ENCODE measurements around the gene STAT3.

DNA sequence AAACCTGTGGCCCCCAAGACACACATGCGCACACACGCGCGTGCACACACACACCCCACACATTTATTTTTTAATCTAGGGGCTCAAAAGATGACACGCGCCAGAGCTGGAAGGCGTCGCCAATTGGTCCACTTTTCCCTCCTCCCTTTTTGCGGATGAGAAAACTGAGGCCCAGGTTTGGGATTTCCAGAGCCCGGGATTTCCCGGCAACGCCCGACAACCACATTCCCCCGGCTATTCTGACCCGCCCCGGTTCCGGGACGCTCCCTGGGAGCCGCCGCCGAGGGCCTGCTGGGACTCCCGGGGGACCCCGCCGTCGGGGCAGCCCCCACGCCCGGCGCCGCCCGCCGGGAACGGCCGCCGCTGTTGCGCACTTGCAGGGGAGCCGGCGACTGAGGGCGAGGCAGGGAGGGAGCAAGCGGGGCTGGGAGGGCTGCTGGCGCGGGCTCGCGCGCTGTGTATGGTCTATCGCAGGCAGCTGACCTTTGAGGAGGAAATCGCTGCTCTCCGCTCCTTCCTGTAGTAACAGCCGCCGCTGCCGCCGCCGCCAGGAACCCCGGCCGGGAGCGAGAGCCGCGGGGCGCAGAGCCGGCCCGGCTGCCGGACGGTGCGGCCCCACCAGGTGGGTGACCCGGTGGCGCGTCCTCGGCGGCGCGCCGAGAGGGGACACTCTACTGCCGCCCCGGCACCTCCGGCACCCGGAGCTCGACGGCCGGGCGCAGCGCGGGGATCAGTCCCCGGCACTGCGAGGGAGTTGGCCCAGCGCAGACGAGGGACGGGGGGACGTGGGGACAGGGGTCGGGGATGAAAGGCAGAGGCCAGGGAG is 100.1 kb downstream of the STAT3 start, which contains the start of gene STAT5A:
- TF ChIP-seq, protein P1, sequence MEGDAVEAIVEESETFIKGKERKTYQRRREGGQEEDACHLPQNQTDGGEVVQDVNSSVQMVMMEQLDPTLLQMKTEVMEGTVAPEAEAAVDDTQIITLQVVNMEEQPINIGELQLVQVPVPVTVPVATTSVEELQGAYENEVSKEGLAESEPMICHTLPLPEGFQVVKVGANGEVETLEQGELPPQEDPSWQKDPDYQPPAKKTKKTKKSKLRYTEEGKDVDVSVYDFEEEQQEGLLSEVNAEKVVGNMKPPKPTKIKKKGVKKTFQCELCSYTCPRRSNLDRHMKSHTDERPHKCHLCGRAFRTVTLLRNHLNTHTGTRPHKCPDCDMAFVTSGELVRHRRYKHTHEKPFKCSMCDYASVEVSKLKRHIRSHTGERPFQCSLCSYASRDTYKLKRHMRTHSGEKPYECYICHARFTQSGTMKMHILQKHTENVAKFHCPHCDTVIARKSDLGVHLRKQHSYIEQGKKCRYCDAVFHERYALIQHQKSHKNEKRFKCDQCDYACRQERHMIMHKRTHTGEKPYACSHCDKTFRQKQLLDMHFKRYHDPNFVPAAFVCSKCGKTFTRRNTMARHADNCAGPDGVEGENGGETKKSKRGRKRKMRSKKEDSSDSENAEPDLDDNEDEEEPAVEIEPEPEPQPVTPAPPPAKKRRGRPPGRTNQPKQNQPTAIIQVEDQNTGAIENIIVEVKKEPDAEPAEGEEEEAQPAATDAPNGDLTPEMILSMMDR (IDR thresholded peaks at IDR 0.05) = no peak
- no peak for TF ChIP-seq ZFX (IDR thresholded peaks at IDR 0.05; ENCODE audit: borderline replicate concordance)

Measured in 22Rv1 (cell line).